ENCODE measurements around the gene PXN. TPM values are rescaled to one million over a fixed set of nuclear protein-coding genes. Genes with fewer than 3 reads are reported as not detected.

Gene PXN
- total and polyA plus RNA-seq, 4 donors, result 6.0 to 13.1 (median 12.3) TPM

DNA sequence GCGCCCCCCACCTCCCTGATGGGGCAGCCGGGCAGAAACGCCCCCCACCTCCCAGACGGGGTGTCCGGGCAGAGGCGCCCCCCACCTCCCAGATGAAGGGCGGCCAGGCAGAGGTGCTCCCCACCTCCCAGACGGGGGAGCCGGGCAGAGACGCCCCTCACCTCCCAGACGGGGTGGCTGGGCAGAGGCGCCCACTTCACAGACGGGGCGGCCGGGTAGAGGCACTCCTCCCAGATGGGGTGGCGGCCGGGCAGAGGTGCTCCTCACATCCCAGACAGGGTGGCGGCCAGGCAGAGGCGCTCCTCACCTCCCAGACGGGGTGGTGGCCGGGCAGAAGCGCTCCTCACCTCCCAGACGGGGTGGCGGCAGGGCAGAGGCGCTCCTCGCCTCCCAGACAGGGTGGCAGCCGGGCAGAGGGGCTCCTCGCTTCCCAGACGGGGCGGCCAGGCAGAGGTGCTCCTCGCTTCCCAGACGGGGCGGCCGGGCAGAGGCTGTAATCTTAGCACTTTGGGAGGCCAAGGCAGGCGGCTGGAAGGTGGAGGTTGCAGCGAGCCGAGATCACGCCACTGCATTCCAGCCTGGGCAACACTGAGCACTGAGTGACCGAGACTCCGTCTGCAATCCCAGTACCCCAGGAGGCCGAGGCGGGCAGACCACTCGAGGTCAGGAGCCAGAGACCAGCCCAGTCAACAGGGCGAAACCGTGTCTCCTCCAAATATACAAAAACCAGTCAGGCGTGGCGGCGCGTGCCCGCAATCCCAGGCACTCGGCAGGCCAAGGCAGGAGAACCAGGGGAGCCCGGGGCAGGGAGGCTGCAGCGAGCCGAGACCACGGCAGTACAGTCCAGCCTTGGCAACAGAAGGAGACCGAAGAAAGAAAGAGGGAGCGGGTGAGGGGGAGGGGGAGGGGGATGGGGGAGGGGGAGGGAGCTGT lies 12.9 kb upstream of the PXN start:
- WGBS, result 97% methylated on average over 57 of the region's 57 CpGs

DNA sequence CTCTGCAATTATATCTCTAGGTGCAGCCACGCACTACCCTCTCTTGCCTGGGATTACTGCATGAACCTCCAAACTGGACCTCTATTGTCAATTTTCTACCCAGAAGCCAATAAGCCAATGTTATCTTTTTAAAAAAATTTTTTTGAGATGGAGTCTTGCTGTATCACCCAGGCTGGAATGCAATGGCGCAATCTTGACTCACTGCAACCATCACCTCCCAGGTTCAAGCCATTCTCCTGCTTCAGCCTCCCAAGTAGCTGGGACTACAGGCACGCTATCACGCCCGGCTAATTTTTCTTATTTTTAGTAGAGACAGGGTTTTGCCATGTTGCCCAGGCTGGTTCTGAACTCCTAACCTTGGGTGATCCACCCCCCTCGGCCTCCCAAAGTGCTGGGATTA lies 11.2 kb upstream of the PXN start:
- Histone ChIP-seq H3K4me1 (ENCODE audit: control insufficient read depth in 4 of 4, insufficient read depth in 4 of 4, low read length in 3 of 4) (peaks cover 0 to 5% (median 1%) of the 10 kb centered on the region in 4 donors), H3K27ac (ENCODE audit: low read depth in 1 of 2, low read length in 2 of 2) (no peak overlapping the region), H3K9me3 (ENCODE audit: control insufficient read depth in 4 of 4, low read length in 3 of 4) (no peaks in the 10 kb centered on the region), H3K36me3 (ENCODE audit: control insufficient read depth in 4 of 4, insufficient read depth in 3 of 4, low read depth in 1 of 4, low read length in 3 of 4) (no peaks in the 10 kb centered on the region), H3K27me3 (ENCODE audit: control insufficient read depth in 4 of 4, insufficient read depth in 4 of 4, low read length in 3 of 4) (no peaks in the 10 kb centered on the region), H3K4me3 (ENCODE audit: low read depth in 1 of 3, low read length in 3 of 3) (no peak overlapping the region), H3K9ac (ENCODE audit: low read depth in 1 of 2, low read length in 2 of 2) (no peak overlapping the region)
- DNase-seq (ENCODE audit: low spot score), result no peak
- TF ChIP-seq YY1 (IDR thresholded peaks at IDR 0.05) (no peak), JUND (IDR thresholded peaks at IDR 0.05) (no peak), FOXA1 (IDR thresholded peaks at IDR 0.05) (no peak), FOXA2 (IDR thresholded peaks at IDR 0.05) (no peak), HNF4A (conservative IDR thresholded peaks at IDR 0.05) (no peak), RXRA (IDR thresholded peaks at IDR 0.05) (no peak), NR2F2 (IDR thresholded peaks at IDR 0.05) (no peak)
- TF ChIP-seq, protein P1, sequence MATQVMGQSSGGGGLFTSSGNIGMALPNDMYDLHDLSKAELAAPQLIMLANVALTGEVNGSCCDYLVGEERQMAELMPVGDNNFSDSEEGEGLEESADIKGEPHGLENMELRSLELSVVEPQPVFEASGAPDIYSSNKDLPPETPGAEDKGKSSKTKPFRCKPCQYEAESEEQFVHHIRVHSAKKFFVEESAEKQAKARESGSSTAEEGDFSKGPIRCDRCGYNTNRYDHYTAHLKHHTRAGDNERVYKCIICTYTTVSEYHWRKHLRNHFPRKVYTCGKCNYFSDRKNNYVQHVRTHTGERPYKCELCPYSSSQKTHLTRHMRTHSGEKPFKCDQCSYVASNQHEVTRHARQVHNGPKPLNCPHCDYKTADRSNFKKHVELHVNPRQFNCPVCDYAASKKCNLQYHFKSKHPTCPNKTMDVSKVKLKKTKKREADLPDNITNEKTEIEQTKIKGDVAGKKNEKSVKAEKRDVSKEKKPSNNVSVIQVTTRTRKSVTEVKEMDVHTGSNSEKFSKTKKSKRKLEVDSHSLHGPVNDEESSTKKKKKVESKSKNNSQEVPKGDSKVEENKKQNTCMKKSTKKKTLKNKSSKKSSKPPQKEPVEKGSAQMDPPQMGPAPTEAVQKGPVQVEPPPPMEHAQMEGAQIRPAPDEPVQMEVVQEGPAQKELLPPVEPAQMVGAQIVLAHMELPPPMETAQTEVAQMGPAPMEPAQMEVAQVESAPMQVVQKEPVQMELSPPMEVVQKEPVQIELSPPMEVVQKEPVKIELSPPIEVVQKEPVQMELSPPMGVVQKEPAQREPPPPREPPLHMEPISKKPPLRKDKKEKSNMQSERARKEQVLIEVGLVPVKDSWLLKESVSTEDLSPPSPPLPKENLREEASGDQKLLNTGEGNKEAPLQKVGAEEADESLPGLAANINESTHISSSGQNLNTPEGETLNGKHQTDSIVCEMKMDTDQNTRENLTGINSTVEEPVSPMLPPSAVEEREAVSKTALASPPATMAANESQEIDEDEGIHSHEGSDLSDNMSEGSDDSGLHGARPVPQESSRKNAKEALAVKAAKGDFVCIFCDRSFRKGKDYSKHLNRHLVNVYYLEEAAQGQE (IDR thresholded peaks at IDR 0.05), result no peak
- TF ChIP-seq, protein P2, sequence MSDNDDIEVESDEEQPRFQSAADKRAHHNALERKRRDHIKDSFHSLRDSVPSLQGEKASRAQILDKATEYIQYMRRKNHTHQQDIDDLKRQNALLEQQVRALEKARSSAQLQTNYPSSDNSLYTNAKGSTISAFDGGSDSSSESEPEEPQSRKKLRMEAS (IDR thresholded peaks at IDR 0.05), result no peak
- TF ChIP-seq, protein P3, sequence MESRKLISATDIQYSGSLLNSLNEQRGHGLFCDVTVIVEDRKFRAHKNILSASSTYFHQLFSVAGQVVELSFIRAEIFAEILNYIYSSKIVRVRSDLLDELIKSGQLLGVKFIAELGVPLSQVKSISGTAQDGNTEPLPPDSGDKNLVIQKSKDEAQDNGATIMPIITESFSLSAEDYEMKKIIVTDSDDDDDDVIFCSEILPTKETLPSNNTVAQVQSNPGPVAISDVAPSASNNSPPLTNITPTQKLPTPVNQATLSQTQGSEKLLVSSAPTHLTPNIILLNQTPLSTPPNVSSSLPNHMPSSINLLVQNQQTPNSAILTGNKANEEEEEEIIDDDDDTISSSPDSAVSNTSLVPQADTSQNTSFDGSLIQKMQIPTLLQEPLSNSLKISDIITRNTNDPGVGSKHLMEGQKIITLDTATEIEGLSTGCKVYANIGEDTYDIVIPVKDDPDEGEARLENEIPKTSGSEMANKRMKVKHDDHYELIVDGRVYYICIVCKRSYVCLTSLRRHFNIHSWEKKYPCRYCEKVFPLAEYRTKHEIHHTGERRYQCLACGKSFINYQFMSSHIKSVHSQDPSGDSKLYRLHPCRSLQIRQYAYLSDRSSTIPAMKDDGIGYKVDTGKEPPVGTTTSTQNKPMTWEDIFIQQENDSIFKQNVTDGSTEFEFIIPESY (IDR thresholded peaks at IDR 0.05), result no peak
- 92% methylated on average over 6 of the region's 6 CpGs for WGBS

More for the DNA sequence above, 12.9 kb upstream of the PXN start:
- no peaks in the 10 kb centered on the region for H3K9me3 ChIP-seq (ENCODE audit: control insufficient read depth in 4 of 4, low read length in 3 of 4)
- no peaks in the 10 kb centered on the region for H3K36me3 ChIP-seq (ENCODE audit: control insufficient read depth in 4 of 4, insufficient read depth in 3 of 4, low read depth in 1 of 4, low read length in 3 of 4)
- no peaks in the 10 kb centered on the region for H3K27me3 ChIP-seq (ENCODE audit: control insufficient read depth in 4 of 4, insufficient read depth in 4 of 4, low read length in 3 of 4)
- no peak overlapping the region for H3K4me3 ChIP-seq (ENCODE audit: low read depth in 1 of 3, low read length in 3 of 3)
- peaks cover 0 to 5% (median 1%) of the 10 kb centered on the region in 4 donors for H3K4me1 ChIP-seq (ENCODE audit: control insufficient read depth in 4 of 4, insufficient read depth in 4 of 4, low read length in 3 of 4)
- TF ChIP-seq TAF1 (conservative IDR thresholded peaks at IDR 0.05) (no peak), NR2F2 (IDR thresholded peaks at IDR 0.05) (no peak), SP1 (IDR thresholded peaks at IDR 0.05) (no peak), FOXA2 (IDR thresholded peaks at IDR 0.05) (no peak)
- TF ChIP-seq, protein P4, sequence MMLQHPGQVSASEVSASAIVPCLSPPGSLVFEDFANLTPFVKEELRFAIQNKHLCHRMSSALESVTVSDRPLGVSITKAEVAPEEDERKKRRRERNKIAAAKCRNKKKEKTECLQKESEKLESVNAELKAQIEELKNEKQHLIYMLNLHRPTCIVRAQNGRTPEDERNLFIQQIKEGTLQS (IDR thresholded peaks at IDR 0.05), result no peak
- TF ChIP-seq, protein P3 (IDR thresholded peaks at IDR 0.05), result no peak
- H3K9ac ChIP-seq (ENCODE audit: low read depth in 1 of 2, low read length in 2 of 2), result no peak overlapping the region
- no peak overlapping the region for H3K27ac ChIP-seq (ENCODE audit: low read depth in 1 of 2, low read length in 2 of 2)
- DNase-seq (ENCODE audit: low spot score), result no peak
